HG02870 (cell line): ENCODE measurements around the gene TMEM120B.
A peak's percentile ranks its signal among the peaks of the same experiment; 100 is the strongest.

Source experiments
- ATAC-seq: cut with Tn5 transposase; IDR thresholded peaks from one replicate; pipeline ENCODE4 v1.9.1; 2021; ENCODE audit warnings: mild to moderate bottlenecking, moderate library complexity; ENCODE audit not compliant: unreplicated experiment

The TMEM120B gene

GRCh38 chr12:121801595-121802484, 89.3 kb downstream of the TMEM120B start:
- no peak for ATAC-seq

- ATAC-seq, result no peak
Observed at GRCh38 chr12:121802485-121802842, 89.9 kb downstream of the TMEM120B start.

- peak; percentile 35 for ATAC-seq
Observed at GRCh38 chr12:121802843-121803698, 90.5 kb downstream of the TMEM120B start.

GRCh38 chr12:121803861-121804416, 91.4 kb downstream of the TMEM120B start, which contains the start of gene SETD1B:
Gene SETD1B, plus strand, starts transcription at chr12:121804009. Its CDS starts 729 bp downstream, at chr12:121804738.
- no peak for ATAC-seq

GRCh38 chr12:121804417-121805111, 92.0 kb downstream of the TMEM120B start:
- no peak for ATAC-seq

- ATAC-seq, result no peak
Observed at GRCh38 chr12:121805171-121806008, 92.8 kb downstream of the TMEM120B start.

GRCh38 chr12:121806009-121806545, 93.5 kb downstream of the TMEM120B start:
- ATAC-seq, result no peak

- no peak for ATAC-seq
Observed at GRCh38 chr12:121806546-121807423, 94.2 kb downstream of the TMEM120B start.

- ATAC-seq, result no peak
Observed at GRCh38 chr12:121807642-121808347, 95.2 kb downstream of the TMEM120B start.

- no peak for ATAC-seq
Observed at GRCh38 chr12:121808623-121809022, 96.1 kb downstream of the TMEM120B start.

GRCh38 chr12:121809712-121810116, 97.2 kb downstream of the TMEM120B start:
- no peak for ATAC-seq

GRCh38 chr12:121810234-121810817, 97.8 kb downstream of the TMEM120B start:
- no peak for ATAC-seq

GRCh38 chr12:121810833-121811433, 98.4 kb downstream of the TMEM120B start:
- ATAC-seq, result no peak

- ATAC-seq, result peak; percentile 63
Observed at GRCh38 chr12:121811434-121812319, 99.1 kb downstream of the TMEM120B start.

GRCh38 chr12:121812320-121812871, 99.8 kb downstream of the TMEM120B start:
- ATAC-seq, result peak; percentile 39
